ENCODE data around the gene IGSF22.
"Not testable (repeated sequence)": the region's sequence is repeated elsewhere in the genome, so short reads cannot be mapped to it uniquely, and the experiment has no call there.

Gene IGSF22

GRCh38 chr11:18681949-18682348 lies 44.0 kb downstream of the IGSF22 start:
- not testable (repeated sequence) for DNase-seq

- DNase-seq = no peak
Observed at GRCh38 chr11:18677560-18677959, 48.4 kb downstream of the IGSF22 start.

- DNase-seq = no peak
Observed at GRCh38 chr11:18676803-18677202, 49.2 kb downstream of the IGSF22 start.

DNA sequence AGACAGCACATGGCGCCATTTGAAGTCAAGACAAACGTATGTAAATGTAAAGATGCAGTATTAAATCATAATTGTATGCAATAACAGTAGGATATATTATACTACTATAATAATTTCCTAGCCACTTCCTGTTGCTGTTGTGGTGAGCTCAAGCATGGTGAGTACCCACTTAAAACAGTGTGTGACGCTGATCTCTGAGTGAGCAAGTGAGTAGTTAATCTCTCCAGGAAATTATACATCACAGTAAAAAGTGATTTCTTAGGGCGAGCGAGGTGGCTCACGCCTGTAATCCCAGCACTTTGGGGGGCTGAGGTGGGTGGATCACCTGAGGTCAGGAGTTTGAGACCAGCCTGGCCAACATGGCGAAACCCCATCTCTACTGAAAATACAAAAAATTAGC lies 53.8 kb downstream of the IGSF22 start:
- DNase-seq = not testable (repeated sequence)

DNA sequence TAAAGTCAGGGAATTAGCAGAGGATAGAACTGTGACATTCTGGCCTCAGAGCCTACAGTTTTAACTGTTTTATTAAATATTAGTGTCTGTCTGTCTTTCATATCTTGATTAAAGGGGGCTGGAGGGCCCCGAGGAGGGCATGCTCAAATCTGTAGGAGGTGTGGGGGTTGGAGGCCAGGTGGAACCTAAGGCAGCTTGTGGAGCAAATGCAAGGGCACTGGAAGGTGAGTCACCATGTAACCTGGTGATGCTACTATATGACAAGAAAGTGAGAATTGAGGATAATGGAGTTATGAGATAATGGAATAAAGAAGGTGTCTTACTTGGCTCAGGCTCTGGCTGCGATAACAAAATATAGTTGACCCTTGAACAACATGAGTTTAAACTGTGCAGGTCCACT lies 54.7 kb downstream of the IGSF22 start:
- DNase-seq = no peak

DNA sequence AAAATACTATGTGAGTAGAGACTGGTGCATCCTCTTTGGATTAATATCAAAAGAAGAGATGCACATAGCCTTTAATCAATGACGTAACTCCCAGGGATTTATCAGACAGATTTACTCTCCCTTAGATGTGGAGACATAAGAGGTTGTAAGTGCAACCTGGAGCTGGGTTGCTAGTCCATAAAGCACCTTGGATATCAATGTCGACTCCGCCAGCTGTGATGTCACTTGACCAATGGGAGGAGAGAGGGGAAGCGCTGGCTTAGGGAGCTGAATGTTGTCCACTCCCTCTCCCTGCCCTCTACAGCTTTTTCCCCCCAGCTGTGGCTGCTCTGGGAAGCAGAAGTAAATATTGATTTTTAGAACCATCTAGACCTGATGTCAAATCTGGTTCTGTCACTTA lies 56.3 kb downstream of the IGSF22 start:
- no peak for DNase-seq

GRCh38 chr11:18669219-18669596 lies 56.8 kb downstream of the IGSF22 start:
- DNase-seq = no peak

GRCh38 chr11:18668131-18668530 lies 57.9 kb downstream of the IGSF22 start:
- DNase-seq = no peak

GRCh38 chr11:18665353-18665872 lies 60.6 kb downstream of the IGSF22 start:
- not testable (repeated sequence) for DNase-seq

GRCh38 chr11:18657673-18658072 lies 68.3 kb downstream of the IGSF22 start:
- DNase-seq = no peak
